Measurements from ENCODE around the gene LGALS14.

Gene LGALS14

GRCh38 chr19:39680593-39680992 lies 23.7 kb upstream of the LGALS14 start:
- no peak for ATAC-seq
- TF ChIP-seq TOX (CRISPR knock-in tag; IDR thresholded peaks at IDR 0.05; ENCODE audit: borderline replicate concordance) (no peak), POU6F1 (CRISPR knock-in tag; IDR thresholded peaks at IDR 0.05; ENCODE audit: borderline replicate concordance, low read depth) (no peak), CREB5 (CRISPR knock-in tag; IDR thresholded peaks at IDR 0.05; ENCODE audit: low read depth) (no peak), TCF4 (CRISPR knock-in tag; IDR thresholded peaks at IDR 0.05; ENCODE audit: borderline replicate concordance) (no peak), ZNF70 (CRISPR knock-in tag; IDR thresholded peaks at IDR 0.05) (no peak), RARB (CRISPR knock-in tag; IDR thresholded peaks at IDR 0.05) (no peak), OSR1 (CRISPR knock-in tag; IDR thresholded peaks at IDR 0.05) (no peak), PATZ1 (CRISPR knock-in tag; IDR thresholded peaks at IDR 0.05; ENCODE audit: borderline replicate concordance) (no peak), ZNF565 (CRISPR knock-in tag; conservative IDR thresholded peaks at IDR 0.05; ENCODE audit: low read depth) (no peak), CSDC2 (CRISPR knock-in tag; IDR thresholded peaks at IDR 0.05) (no peak)
- TF ChIP-seq, protein P1, sequence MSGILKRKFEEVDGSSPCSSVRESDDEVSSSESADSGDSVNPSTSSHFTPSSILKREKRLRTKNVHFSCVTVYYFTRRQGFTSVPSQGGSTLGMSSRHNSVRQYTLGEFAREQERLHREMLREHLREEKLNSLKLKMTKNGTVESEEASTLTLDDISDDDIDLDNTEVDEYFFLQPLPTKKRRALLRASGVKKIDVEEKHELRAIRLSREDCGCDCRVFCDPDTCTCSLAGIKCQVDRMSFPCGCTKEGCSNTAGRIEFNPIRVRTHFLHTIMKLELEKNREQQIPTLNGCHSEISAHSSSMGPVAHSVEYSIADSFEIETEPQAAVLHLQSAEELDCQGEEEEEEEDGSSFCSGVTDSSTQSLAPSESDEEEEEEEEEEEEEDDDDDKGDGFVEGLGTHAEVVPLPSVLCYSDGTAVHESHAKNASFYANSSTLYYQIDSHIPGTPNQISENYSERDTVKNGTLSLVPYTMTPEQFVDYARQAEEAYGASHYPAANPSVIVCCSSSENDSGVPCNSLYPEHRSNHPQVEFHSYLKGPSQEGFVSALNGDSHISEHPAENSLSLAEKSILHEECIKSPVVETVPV (CRISPR knock-in tag; IDR thresholded peaks at IDR 0.05), result no peak

GRCh38 chr19:39681416-39681815 lies 22.9 kb upstream of the LGALS14 start:
- no peak for ATAC-seq
- TF ChIP-seq ZFP30 (CRISPR knock-in tag; IDR thresholded peaks at IDR 0.05), result no peak
- TF ChIP-seq OSR1 (CRISPR knock-in tag; IDR thresholded peaks at IDR 0.05), result no peak
- no peak for TF ChIP-seq ZFP3 (CRISPR knock-in tag; IDR thresholded peaks at IDR 0.05)
- no peak for TF ChIP-seq PATZ1 (CRISPR knock-in tag; IDR thresholded peaks at IDR 0.05; ENCODE audit: borderline replicate concordance)
- TF ChIP-seq ZNF8 (CRISPR knock-in tag; IDR thresholded peaks at IDR 0.05), result no peak
- TF ChIP-seq ESRRG (CRISPR knock-in tag; IDR thresholded peaks at IDR 0.05), result no peak

GRCh38 chr19:39684267-39684666 lies 20.0 kb upstream of the LGALS14 start:
- ATAC-seq, result no peak
- no peak for TF ChIP-seq ZNF565 (CRISPR knock-in tag; conservative IDR thresholded peaks at IDR 0.05; ENCODE audit: low read depth)
- TF ChIP-seq ZFP3 (CRISPR knock-in tag; IDR thresholded peaks at IDR 0.05), result no peak
- TF ChIP-seq POU6F1 (CRISPR knock-in tag; IDR thresholded peaks at IDR 0.05; ENCODE audit: borderline replicate concordance, low read depth), result no peak
- TF ChIP-seq CSDC2 (CRISPR knock-in tag; IDR thresholded peaks at IDR 0.05), result no peak
- TF ChIP-seq ZC3H10 (CRISPR knock-in tag; IDR thresholded peaks at IDR 0.05), result no peak
- TF ChIP-seq ZFP30 (CRISPR knock-in tag; IDR thresholded peaks at IDR 0.05), result no peak
- TF ChIP-seq RARB (CRISPR knock-in tag; IDR thresholded peaks at IDR 0.05), result no peak
- no peak for TF ChIP-seq CREB5 (CRISPR knock-in tag; IDR thresholded peaks at IDR 0.05; ENCODE audit: low read depth)
- TF ChIP-seq ISL1 (CRISPR knock-in tag; IDR thresholded peaks at IDR 0.05), result no peak
- no peak for TF ChIP-seq ARNTL (CRISPR knock-in tag; IDR thresholded peaks at IDR 0.05; ENCODE audit: borderline replicate concordance, low read depth)
